Astrocyte of the cerebellum (primary cell): ENCODE data around the gene CD6.

ENCODE experiments used
- DNase-seq: peaks from one replicate; pipeline ENCODE4 v3.0.0-alpha.2; 2011; ENCODE audit warnings: low read depth
- H3K4me3 ChIP-seq: 2 replicates; pipeline ENCODE4 v1.5.1; 2011; ENCODE audit warnings: mild to moderate bottlenecking, low read depth, low read length, moderate library complexity
- in situ Hi-C: cut with HindIII; loops from 2 replicates; pipeline ENCODE4 v1.10.0; 2017; ENCODE audit warnings: low sequenced_read_pairs
- TF ChIP-seq, protein P1 (sequence below): IDR thresholded peaks from 2 replicates; pipeline ENCODE4 v1.5.1; 2012; ENCODE audit warnings: low read length, low read depth, moderate library complexity, mild to moderate bottlenecking; ENCODE audit errors: missing control alignments

CD6 gene

DNA sequence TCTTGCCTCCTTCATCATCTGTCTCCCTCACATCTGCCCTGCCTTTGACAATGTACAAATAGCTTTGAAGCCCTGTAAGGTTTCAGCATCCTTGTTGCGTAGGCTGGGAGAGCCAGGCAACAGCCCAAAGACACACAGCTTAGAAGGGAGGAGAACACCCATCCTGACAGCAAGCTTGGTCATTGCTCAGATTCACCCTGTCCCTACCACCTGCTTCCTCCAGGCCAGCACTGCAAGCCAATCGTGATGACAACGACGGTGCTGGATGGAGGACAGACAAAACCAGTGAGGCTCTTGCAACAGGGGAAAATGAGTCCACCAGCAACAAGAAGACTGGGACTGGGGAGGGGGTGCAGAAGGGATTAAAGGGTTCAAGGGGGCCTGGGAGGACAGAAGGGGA, 97.9 kb downstream of the CD6 start:
- in situ Hi-C loops: no loop called here
- H3K4me3 ChIP-seq: no peak overlapping the region
- TF ChIP-seq, protein P1, sequence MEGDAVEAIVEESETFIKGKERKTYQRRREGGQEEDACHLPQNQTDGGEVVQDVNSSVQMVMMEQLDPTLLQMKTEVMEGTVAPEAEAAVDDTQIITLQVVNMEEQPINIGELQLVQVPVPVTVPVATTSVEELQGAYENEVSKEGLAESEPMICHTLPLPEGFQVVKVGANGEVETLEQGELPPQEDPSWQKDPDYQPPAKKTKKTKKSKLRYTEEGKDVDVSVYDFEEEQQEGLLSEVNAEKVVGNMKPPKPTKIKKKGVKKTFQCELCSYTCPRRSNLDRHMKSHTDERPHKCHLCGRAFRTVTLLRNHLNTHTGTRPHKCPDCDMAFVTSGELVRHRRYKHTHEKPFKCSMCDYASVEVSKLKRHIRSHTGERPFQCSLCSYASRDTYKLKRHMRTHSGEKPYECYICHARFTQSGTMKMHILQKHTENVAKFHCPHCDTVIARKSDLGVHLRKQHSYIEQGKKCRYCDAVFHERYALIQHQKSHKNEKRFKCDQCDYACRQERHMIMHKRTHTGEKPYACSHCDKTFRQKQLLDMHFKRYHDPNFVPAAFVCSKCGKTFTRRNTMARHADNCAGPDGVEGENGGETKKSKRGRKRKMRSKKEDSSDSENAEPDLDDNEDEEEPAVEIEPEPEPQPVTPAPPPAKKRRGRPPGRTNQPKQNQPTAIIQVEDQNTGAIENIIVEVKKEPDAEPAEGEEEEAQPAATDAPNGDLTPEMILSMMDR: no peak
- DNase-seq: no peak
